K562 (cell line): ENCODE measurements around the gene ANKLE2. TPM values are rescaled to one million over a fixed set of nuclear protein-coding genes. Genes with fewer than 3 reads are reported as not detected.

ENCODE experiments used
- ELK1 ChIP-seq: sonication (generic); formaldehyde crosslinking; IDR thresholded peaks from 2 replicates; pipeline ENCODE4 v1.8.1; 2022; ENCODE audit warnings: missing genetic modification reagents
- FOSL1 ChIP-seq: fragments of 200-800 bp; sonication (Bioruptor generic); conservative IDR thresholded peaks from 2 replicates; pipeline ENCODE4 v1.6.1; 2016; ENCODE audit warnings: missing genetic modification characterization, missing compliant biosample characterization
- SUPT5H ChIP-seq: fragments of 450-650 bp; IDR thresholded peaks from 2 replicates; pipeline ENCODE4 v1.6.1; 2016
- TGIF2 ChIP-seq: sonication (generic); formaldehyde crosslinking; IDR thresholded peaks from 2 replicates; pipeline ENCODE4 v1.8.1; 2022; ENCODE audit warnings: mild to moderate bottlenecking, missing genetic modification reagents, moderate library complexity
- TSC22D4 ChIP-seq: fragments of 450-650 bp; IDR thresholded peaks from 2 replicates; pipeline ENCODE4 v1.6.1; 2016; ENCODE audit warnings: missing genetic modification characterization, missing biosample characterization, control low read depth
- ZNF124 ChIP-seq: sonication (generic); formaldehyde crosslinking; IDR thresholded peaks from 2 replicates; pipeline ENCODE4 v1.8.1; 2022; ENCODE audit warnings: missing genetic modification reagents
- polyA plus RNA-seq, 8 experiments: library from polyadenylated mRNA; depleted of rRNA in 4 of 8; stranded (reverse) in 5 of 8; unstranded in 3 of 8; fragments of >200 nt; fragmentation: Nextera tagmentation in 2 of 8; fragmentation: Illumina TruSeq in 1 of 8; extraction: Ambion mirVana in 2 of 8; extraction: Trizol in 1 of 8; gene quantifications; 2 replicates each; pipeline versions ENCODE4 v1.2.1 to v1.2.3, GENCODE V29; 2011 to 2014; ENCODE audit warnings: inconsistent platforms in 1 of 8, missing spikeins in 1 of 8
- total RNA-seq, 7 experiments: library from RNA; depleted of rRNA in 6 of 7; stranded (reverse); fragments of >200 nt in 6 of 7; fragmentation: Illumina TruSeq in 2 of 7; extraction: Trizol in 2 of 7; gene quantifications; 2 replicates each; pipeline versions ENCODE4 v1.2.1 to v1.2.3, GENCODE V29; 2011 to 2021; ENCODE audit warnings: low replicate concordance in 1 of 7
- TF ChIP-seq, protein P1 (sequence below): fragments of 250-450 bp; sonication (Bioruptor Pico); IDR thresholded peaks from 2 replicates; pipeline ENCODE4 v1.9.0; 2021; ENCODE audit warnings: mild to moderate bottlenecking, inconsistent platforms
- TF ChIP-seq, protein P2 (sequence below), 2 experiments: fragments of 450-650 bp in 1 of 2; IDR thresholded peaks; 2 replicates each; pipeline ENCODE4 v1.6.1; 2011 to 2017; ENCODE audit warnings: low read depth in 2 of 2, antibody characterized with exemption in 1 of 2, borderline replicate concordance in 1 of 2, low read length in 1 of 2, mild to moderate bottlenecking in 1 of 2, mixed read lengths in 1 of 2; ENCODE audit not compliant: control insufficient read depth in 1 of 2
- TF ChIP-seq, protein P3 (sequence below): sonication (generic); formaldehyde crosslinking; IDR thresholded peaks from 2 replicates; pipeline ENCODE4 v1.8.1; 2023; ENCODE audit warnings: mild to moderate bottlenecking, missing genetic modification reagents
- TF ChIP-seq, protein P4 (sequence below): sonication (generic); formaldehyde crosslinking; IDR thresholded peaks from 2 replicates; pipeline ENCODE4 v1.8.0; 2023; ENCODE audit warnings: missing genetic modification reagents, mild to moderate bottlenecking, borderline replicate concordance

The ANKLE2 gene
- total and polyA plus RNA-seq, 9 of the 15 experiments (the other 6 are each of a cell fraction or from before 2014, with no cell fraction given), result 3.2 to 57.7 (median 45.6) TPM

- TF ChIP-seq, protein P1, sequence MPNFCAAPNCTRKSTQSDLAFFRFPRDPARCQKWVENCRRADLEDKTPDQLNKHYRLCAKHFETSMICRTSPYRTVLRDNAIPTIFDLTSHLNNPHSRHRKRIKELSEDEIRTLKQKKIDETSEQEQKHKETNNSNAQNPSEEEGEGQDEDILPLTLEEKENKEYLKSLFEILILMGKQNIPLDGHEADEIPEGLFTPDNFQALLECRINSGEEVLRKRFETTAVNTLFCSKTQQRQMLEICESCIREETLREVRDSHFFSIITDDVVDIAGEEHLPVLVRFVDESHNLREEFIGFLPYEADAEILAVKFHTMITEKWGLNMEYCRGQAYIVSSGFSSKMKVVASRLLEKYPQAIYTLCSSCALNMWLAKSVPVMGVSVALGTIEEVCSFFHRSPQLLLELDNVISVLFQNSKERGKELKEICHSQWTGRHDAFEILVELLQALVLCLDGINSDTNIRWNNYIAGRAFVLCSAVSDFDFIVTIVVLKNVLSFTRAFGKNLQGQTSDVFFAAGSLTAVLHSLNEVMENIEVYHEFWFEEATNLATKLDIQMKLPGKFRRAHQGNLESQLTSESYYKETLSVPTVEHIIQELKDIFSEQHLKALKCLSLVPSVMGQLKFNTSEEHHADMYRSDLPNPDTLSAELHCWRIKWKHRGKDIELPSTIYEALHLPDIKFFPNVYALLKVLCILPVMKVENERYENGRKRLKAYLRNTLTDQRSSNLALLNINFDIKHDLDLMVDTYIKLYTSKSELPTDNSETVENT, result peak; percentile 82; the same call in 1 of the 2 replicates
- TF ChIP-seq, protein P2, sequence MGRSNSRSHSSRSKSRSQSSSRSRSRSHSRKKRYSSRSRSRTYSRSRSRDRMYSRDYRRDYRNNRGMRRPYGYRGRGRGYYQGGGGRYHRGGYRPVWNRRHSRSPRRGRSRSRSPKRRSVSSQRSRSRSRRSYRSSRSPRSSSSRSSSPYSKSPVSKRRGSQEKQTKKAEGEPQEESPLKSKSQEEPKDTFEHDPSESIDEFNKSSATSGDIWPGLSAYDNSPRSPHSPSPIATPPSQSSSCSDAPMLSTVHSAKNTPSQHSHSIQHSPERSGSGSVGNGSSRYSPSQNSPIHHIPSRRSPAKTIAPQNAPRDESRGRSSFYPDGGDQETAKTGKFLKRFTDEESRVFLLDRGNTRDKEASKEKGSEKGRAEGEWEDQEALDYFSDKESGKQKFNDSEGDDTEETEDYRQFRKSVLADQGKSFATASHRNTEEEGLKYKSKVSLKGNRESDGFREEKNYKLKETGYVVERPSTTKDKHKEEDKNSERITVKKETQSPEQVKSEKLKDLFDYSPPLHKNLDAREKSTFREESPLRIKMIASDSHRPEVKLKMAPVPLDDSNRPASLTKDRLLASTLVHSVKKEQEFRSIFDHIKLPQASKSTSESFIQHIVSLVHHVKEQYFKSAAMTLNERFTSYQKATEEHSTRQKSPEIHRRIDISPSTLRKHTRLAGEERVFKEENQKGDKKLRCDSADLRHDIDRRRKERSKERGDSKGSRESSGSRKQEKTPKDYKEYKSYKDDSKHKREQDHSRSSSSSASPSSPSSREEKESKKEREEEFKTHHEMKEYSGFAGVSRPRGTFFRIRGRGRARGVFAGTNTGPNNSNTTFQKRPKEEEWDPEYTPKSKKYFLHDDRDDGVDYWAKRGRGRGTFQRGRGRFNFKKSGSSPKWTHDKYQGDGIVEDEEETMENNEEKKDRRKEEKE (IDR thresholded peaks at IDR 0.05; ENCODE audit: borderline replicate concordance in 1 of 2, control insufficient read depth in 1 of 2, low read depth in 2 of 2, low read length in 1 of 2), result peak in 1 of 2 experiments; percentile 64; a peak in 1 of 4 replicates
- TF ChIP-seq ELK1, result peak; percentile 81; the same call in 1 of the 2 replicates
- TF ChIP-seq SUPT5H, result peak; percentile 75
- TF ChIP-seq FOSL1 (tag), result no peak; the same call in 1 of the 2 replicates
- TF ChIP-seq, protein P3, sequence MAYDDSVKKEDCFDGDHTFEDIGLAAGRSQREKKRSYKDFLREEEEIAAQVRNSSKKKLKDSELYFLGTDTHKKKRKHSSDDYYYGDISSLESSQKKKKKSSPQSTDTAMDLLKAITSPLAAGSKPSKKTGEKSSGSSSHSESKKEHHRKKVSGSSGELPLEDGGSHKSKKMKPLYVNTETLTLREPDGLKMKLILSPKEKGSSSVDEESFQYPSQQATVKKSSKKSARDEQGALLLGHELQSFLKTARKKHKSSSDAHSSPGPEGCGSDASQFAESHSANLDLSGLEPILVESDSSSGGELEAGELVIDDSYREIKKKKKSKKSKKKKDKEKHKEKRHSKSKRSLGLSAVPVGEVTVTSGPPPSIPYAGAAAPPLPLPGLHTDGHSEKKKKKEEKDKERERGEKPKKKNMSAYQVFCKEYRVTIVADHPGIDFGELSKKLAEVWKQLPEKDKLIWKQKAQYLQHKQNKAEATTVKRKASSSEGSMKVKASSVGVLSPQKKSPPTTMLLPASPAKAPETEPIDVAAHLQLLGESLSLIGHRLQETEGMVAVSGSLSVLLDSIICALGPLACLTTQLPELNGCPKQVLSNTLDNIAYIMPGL, result no peak
- no peak for TF ChIP-seq TGIF2
- TF ChIP-seq, protein P4, sequence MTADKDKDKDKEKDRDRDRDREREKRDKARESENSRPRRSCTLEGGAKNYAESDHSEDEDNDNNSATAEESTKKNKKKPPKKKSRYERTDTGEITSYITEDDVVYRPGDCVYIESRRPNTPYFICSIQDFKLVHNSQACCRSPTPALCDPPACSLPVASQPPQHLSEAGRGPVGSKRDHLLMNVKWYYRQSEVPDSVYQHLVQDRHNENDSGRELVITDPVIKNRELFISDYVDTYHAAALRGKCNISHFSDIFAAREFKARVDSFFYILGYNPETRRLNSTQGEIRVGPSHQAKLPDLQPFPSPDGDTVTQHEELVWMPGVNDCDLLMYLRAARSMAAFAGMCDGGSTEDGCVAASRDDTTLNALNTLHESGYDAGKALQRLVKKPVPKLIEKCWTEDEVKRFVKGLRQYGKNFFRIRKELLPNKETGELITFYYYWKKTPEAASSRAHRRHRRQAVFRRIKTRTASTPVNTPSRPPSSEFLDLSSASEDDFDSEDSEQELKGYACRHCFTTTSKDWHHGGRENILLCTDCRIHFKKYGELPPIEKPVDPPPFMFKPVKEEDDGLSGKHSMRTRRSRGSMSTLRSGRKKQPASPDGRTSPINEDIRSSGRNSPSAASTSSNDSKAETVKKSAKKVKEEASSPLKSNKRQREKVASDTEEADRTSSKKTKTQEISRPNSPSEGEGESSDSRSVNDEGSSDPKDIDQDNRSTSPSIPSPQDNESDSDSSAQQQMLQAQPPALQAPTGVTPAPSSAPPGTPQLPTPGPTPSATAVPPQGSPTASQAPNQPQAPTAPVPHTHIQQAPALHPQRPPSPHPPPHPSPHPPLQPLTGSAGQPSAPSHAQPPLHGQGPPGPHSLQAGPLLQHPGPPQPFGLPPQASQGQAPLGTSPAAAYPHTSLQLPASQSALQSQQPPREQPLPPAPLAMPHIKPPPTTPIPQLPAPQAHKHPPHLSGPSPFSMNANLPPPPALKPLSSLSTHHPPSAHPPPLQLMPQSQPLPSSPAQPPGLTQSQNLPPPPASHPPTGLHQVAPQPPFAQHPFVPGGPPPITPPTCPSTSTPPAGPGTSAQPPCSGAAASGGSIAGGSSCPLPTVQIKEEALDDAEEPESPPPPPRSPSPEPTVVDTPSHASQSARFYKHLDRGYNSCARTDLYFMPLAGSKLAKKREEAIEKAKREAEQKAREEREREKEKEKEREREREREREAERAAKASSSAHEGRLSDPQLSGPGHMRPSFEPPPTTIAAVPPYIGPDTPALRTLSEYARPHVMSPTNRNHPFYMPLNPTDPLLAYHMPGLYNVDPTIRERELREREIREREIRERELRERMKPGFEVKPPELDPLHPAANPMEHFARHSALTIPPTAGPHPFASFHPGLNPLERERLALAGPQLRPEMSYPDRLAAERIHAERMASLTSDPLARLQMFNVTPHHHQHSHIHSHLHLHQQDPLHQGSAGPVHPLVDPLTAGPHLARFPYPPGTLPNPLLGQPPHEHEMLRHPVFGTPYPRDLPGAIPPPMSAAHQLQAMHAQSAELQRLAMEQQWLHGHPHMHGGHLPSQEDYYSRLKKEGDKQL (CRISPR knock-in tag), result no peak
- TF ChIP-seq ZNF124, result 0 out of 2 replicates have a peak, but pooled peaks have one; percentile 47
- TF ChIP-seq TSC22D4 (tag), result no peak
Measured at GRCh38 chr12:132710405-132711079, 51.1 kb downstream of the ANKLE2 start, which contains the start of gene PGAM5 (continued).
